ENCODE results near the gene TNNI2.

GRCh38 chr11:1888347-1888753 is 49.6 kb downstream of the TNNI2 start:
- TF ChIP-seq POLR2A (IDR thresholded peaks at IDR 0.05) (no peak), CTCF (IDR thresholded peaks at IDR 0.05) (no peak)
